ENCODE measurements around the gene PCDH9.

- TF ChIP-seq SIN3A (IDR thresholded peaks at IDR 0.05; ENCODE audit: borderline replicate concordance, insufficient read depth, low read depth, low read length) = no peak
- TF ChIP-seq, protein P1, sequence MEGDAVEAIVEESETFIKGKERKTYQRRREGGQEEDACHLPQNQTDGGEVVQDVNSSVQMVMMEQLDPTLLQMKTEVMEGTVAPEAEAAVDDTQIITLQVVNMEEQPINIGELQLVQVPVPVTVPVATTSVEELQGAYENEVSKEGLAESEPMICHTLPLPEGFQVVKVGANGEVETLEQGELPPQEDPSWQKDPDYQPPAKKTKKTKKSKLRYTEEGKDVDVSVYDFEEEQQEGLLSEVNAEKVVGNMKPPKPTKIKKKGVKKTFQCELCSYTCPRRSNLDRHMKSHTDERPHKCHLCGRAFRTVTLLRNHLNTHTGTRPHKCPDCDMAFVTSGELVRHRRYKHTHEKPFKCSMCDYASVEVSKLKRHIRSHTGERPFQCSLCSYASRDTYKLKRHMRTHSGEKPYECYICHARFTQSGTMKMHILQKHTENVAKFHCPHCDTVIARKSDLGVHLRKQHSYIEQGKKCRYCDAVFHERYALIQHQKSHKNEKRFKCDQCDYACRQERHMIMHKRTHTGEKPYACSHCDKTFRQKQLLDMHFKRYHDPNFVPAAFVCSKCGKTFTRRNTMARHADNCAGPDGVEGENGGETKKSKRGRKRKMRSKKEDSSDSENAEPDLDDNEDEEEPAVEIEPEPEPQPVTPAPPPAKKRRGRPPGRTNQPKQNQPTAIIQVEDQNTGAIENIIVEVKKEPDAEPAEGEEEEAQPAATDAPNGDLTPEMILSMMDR (IDR thresholded peaks at IDR 0.05) = no peak
- TF ChIP-seq POLR2AphosphoS5 (IDR thresholded peaks at IDR 0.05; ENCODE audit: low read depth, low read length) = no peak
- no peak for TF ChIP-seq TCF7L2 (IDR thresholded peaks at IDR 0.05; ENCODE audit: low read depth, low read length)
- TF ChIP-seq, protein P2, sequence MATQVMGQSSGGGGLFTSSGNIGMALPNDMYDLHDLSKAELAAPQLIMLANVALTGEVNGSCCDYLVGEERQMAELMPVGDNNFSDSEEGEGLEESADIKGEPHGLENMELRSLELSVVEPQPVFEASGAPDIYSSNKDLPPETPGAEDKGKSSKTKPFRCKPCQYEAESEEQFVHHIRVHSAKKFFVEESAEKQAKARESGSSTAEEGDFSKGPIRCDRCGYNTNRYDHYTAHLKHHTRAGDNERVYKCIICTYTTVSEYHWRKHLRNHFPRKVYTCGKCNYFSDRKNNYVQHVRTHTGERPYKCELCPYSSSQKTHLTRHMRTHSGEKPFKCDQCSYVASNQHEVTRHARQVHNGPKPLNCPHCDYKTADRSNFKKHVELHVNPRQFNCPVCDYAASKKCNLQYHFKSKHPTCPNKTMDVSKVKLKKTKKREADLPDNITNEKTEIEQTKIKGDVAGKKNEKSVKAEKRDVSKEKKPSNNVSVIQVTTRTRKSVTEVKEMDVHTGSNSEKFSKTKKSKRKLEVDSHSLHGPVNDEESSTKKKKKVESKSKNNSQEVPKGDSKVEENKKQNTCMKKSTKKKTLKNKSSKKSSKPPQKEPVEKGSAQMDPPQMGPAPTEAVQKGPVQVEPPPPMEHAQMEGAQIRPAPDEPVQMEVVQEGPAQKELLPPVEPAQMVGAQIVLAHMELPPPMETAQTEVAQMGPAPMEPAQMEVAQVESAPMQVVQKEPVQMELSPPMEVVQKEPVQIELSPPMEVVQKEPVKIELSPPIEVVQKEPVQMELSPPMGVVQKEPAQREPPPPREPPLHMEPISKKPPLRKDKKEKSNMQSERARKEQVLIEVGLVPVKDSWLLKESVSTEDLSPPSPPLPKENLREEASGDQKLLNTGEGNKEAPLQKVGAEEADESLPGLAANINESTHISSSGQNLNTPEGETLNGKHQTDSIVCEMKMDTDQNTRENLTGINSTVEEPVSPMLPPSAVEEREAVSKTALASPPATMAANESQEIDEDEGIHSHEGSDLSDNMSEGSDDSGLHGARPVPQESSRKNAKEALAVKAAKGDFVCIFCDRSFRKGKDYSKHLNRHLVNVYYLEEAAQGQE (IDR thresholded peaks at IDR 0.05; ENCODE audit: insufficient read depth in 1 of 2, low read depth in 2 of 2, low read length in 1 of 2) = no peak
Measured at GRCh38 chr13:66835040-66835628, 395.0 kb downstream of the PCDH9 start.
